ENCODE measurements around the gene ALDH1L1.
A peak's percentile ranks its signal among the peaks of the same experiment; 100 is the strongest.

The ALDH1L1 gene

GRCh38 chr3:126134219-126134975, 46.0 kb downstream of the ALDH1L1 start (continued):
- TF ChIP-seq ZBTB49 (tag by site-specific recombination; IDR thresholded peaks at IDR 0.05; ENCODE audit: low read depth) (no peak), ZNF677 (tag by site-specific recombination; IDR thresholded peaks at IDR 0.05) (no peak), ZNF768 (tag by site-specific recombination; IDR thresholded peaks at IDR 0.05) (no peak), PATZ1 (tag by site-specific recombination; IDR thresholded peaks at IDR 0.05) (0 out of 2 replicates have a peak, but pooled peaks have one; percentile 30)

DNA sequence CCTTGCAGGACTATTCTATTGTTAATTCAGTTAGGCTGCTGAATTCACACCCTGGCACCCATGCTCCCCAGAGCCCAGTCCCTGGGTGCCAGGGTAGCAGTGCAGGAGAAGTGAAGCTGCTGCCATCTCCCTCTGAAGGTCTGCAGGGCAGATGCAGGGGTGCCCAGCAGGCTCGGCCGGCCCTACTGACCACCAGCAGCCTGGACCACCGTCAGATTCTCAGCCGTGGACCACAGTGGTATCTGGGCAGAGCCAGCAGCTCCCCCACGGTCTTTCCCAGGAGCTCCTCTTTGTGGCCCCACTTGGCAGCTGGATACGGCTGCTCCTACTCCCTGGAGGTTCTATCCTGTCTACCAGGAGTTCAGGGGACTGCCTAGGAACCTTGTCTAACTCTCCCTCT, 46.8 kb downstream of the ALDH1L1 start:
- no peak for TF ChIP-seq ZNF704 (tag by site-specific recombination; IDR thresholded peaks at IDR 0.05)
- TF ChIP-seq ZNF626 (tag by site-specific recombination; IDR thresholded peaks at IDR 0.05), result no peak
- TF ChIP-seq ZNF660 (tag by site-specific recombination; IDR thresholded peaks at IDR 0.05), result no peak
- no peak for TF ChIP-seq KLF8 (tag by site-specific recombination; IDR thresholded peaks at IDR 0.05)
- TF ChIP-seq ZNF664 (tag by site-specific recombination; IDR thresholded peaks at IDR 0.05), result no peak
- no peak for TF ChIP-seq GLI2 (tag by site-specific recombination; IDR thresholded peaks at IDR 0.05; ENCODE audit: borderline replicate concordance, low read depth)
- TF ChIP-seq ZBTB8A (tag by site-specific recombination; IDR thresholded peaks at IDR 0.05), result no peak
- no peak for TF ChIP-seq ZBTB44 (tag by site-specific recombination; IDR thresholded peaks at IDR 0.05)
- TF ChIP-seq ZIC2 (tag by site-specific recombination; IDR thresholded peaks at IDR 0.05), result no peak
- no peak for TF ChIP-seq ZNF785 (tag by site-specific recombination; IDR thresholded peaks at IDR 0.05)
- no peak for TF ChIP-seq HOXA7 (CRISPR knock-in tag; IDR thresholded peaks at IDR 0.05; ENCODE audit: borderline replicate concordance)
- no peak for TF ChIP-seq PRDM1 (tag by site-specific recombination; IDR thresholded peaks at IDR 0.05)
- TF ChIP-seq ZNF423 (tag by site-specific recombination; IDR thresholded peaks at IDR 0.05), result no peak
- TF ChIP-seq ZNF561 (tag by site-specific recombination; IDR thresholded peaks at IDR 0.05; ENCODE audit: borderline replicate concordance), result no peak
- TF ChIP-seq ZNF292 (tag by site-specific recombination; IDR thresholded peaks at IDR 0.05; ENCODE audit: borderline replicate concordance, low read depth), result no peak
- TF ChIP-seq, protein P1, sequence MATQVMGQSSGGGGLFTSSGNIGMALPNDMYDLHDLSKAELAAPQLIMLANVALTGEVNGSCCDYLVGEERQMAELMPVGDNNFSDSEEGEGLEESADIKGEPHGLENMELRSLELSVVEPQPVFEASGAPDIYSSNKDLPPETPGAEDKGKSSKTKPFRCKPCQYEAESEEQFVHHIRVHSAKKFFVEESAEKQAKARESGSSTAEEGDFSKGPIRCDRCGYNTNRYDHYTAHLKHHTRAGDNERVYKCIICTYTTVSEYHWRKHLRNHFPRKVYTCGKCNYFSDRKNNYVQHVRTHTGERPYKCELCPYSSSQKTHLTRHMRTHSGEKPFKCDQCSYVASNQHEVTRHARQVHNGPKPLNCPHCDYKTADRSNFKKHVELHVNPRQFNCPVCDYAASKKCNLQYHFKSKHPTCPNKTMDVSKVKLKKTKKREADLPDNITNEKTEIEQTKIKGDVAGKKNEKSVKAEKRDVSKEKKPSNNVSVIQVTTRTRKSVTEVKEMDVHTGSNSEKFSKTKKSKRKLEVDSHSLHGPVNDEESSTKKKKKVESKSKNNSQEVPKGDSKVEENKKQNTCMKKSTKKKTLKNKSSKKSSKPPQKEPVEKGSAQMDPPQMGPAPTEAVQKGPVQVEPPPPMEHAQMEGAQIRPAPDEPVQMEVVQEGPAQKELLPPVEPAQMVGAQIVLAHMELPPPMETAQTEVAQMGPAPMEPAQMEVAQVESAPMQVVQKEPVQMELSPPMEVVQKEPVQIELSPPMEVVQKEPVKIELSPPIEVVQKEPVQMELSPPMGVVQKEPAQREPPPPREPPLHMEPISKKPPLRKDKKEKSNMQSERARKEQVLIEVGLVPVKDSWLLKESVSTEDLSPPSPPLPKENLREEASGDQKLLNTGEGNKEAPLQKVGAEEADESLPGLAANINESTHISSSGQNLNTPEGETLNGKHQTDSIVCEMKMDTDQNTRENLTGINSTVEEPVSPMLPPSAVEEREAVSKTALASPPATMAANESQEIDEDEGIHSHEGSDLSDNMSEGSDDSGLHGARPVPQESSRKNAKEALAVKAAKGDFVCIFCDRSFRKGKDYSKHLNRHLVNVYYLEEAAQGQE (tag by site-specific recombination; IDR thresholded peaks at IDR 0.05), result no peak
- TF ChIP-seq ZNF140 (tag by site-specific recombination; IDR thresholded peaks at IDR 0.05), result no peak
- TF ChIP-seq ZNF600 (tag by site-specific recombination; IDR thresholded peaks at IDR 0.05), result no peak
- POLR2A ChIA-PET, result no interaction called here
- H3K4me1 ChIP-seq (ENCODE audit: control insufficient read depth, insufficient read depth, low read length), result no peaks in the 10 kb centered on the region
- CTCF ChIA-PET, result interaction anchor here (0.7 to 3.9 kb wide), 19 partner anchors 9 to 1410 kb away, joined by 3 to 39 read pairs (median 4); no protein-coding TSS in a partner anchor
- no peak overlapping the region for H3K4me3 ChIP-seq (ENCODE audit: low read depth, low read length)
- H3K9me3 ChIP-seq (ENCODE audit: control insufficient read depth, insufficient read depth, low read depth, low read length), result no peaks in the 10 kb centered on the region
- H3K27ac ChIP-seq (ENCODE audit: extremely low read depth, low read depth, low read length), result no peak overlapping the region
- no peaks in the 10 kb centered on the region for H3K36me3 ChIP-seq (ENCODE audit: control insufficient read depth in 2 of 2, insufficient read depth in 1 of 2, low read length in 2 of 2)
